ENCODE data around the gene IL19. TPM values are rescaled to one million over a fixed set of nuclear protein-coding genes. Genes with fewer than 3 reads are reported as not detected.

IL19 gene
- total RNA-seq, 2 donors from 2014 or later = not detected

DNA sequence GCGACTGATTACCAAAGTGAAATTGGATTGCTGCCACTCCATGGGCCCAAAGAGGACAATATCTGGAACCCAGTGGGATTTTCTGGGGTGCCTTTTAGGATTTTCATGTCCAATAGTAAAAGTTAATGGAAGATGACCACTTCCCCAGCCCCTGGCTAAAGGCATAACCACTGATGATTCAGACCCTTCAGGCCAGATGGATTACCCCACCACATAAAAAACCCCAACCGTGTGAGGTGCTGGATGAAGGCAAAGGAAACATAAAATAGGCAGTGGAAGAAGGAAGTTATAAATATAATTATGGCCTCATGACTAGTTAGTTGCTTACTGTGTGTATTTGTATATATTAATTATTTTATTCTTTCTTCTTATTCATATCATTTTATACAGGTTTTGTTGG, 41.9 kb downstream of the IL19 start:
- H3K4me3 Mint-ChIP-seq = no peak overlapping the region
- H3K9me3 Mint-ChIP-seq = no peaks in the 10 kb centered on the region
- H3K36me3 Mint-ChIP-seq (ENCODE audit: low read depth) = no peaks in the 10 kb centered on the region
- no peaks in the 10 kb centered on the region for H3K27me3 Mint-ChIP-seq
- peaks cover 33% of the 10 kb centered on the region for H3K4me1 Mint-ChIP-seq
- no peak overlapping the region for H3K27ac Mint-ChIP-seq
- ATAC-seq (replicated peaks) = no peak

DNA sequence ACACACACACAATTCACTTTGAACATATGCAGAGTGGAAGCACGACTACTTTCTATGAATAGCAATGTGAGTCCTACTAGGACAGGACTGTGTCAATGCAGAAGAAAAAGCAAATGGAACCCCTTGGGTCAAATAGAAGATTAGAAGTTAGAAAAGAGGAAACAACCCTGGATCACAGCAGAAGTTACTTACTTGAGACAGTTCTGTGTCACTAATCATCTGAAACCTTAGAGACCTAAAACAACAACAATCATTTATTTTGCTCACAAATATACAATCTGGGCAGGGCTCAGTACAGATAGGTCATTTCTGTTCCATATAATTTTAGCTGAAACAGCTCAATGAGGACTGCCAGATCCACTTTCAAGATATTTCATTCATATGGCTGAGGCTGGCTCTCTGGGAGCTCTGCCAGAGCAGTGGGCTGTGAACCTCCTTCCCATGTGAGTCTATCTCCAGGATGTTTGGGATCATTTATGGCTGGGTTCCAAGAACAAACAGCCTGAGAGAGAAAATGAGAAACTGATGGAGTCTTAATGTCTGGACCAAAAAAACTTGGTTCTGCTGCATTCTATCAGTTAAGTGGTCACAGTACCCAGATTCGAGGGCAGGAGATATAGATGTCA, 44.3 kb downstream of the IL19 start:
- H3K36me3 Mint-ChIP-seq (ENCODE audit: low read depth) = no peaks in the 10 kb centered on the region
- ATAC-seq (replicated peaks) = no peak
- H3K4me1 Mint-ChIP-seq = peaks cover 23% of the 10 kb centered on the region
- no peak overlapping the region for H3K27ac Mint-ChIP-seq
- no peak overlapping the region for H3K4me3 Mint-ChIP-seq
- no peaks in the 10 kb centered on the region for H3K27me3 Mint-ChIP-seq
- H3K9me3 Mint-ChIP-seq = no peaks in the 10 kb centered on the region

DNA sequence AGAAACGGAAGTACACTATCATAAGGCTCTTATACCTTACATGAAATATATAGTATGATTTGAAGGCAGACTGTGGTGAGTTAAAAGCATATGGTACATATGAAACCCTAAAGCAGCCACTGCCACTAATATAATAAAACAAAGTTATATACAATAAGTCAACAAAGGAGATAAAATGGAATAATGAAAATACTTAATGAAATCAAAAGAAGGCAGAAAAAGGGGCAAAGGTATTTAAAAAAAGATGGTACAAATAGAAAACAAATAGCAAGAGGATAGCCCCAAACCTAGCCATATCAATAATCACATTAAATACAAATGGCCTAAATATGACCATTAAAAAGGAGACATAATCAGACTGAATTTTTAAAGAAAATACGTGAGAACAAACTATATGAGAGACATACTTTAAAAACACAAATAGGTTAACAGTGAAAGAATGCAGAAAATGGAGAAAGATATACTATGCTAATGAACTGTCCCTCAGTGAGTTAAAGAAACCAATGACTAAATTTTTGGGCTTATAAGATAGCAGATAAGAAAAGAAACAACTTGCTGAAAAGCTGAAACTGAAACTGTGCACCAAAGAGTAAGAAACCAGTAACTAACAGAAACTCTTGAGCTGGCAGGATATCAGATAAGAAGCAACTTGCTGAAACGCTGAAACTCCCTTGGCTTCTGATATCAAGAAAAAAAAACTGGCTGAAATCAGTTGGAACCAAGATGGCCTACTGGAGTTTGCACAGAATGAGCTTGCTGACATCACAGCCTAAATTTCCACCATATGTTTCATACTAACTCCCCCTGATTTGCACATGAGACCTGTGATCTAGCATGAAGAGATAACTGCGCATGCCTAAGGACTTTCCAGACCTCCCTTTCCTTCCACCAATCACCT, 46.1 kb downstream of the IL19 start:
- no peaks in the 10 kb centered on the region for H3K9me3 Mint-ChIP-seq
- peak overlapping the region; percentile 53 for H3K27ac Mint-ChIP-seq
- ATAC-seq (replicated peaks) = peak; percentile 97
- peaks cover 23% of the 10 kb centered on the region for H3K4me1 Mint-ChIP-seq
- H3K27me3 Mint-ChIP-seq = no peaks in the 10 kb centered on the region
- H3K36me3 Mint-ChIP-seq (ENCODE audit: low read depth) = no peaks in the 10 kb centered on the region
- H3K4me3 Mint-ChIP-seq = peak overlapping the region; percentile 55

DNA sequence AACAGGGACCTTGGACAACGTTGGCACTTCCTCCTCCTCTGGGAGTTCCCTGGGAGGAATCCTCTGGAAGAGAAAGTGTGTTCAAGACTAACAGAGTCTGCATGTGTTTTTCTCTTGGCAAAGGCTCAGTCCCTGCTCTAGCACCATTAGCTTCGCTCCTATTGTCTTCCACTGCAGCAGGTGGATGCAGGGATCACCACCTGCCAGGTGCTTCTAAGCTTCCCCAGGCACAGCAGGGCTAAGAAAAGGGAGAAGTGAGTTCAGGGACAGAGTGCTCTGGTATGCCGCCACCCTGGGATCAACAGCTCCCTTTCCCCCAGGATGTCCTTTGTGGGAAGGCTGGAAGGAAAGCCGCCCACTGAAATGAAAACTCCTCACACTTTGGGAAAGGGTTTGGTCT, 50.9 kb downstream of the IL19 start:
- no peaks in the 10 kb centered on the region for H3K9me3 Mint-ChIP-seq
- no peak overlapping the region for H3K4me3 Mint-ChIP-seq

DNA sequence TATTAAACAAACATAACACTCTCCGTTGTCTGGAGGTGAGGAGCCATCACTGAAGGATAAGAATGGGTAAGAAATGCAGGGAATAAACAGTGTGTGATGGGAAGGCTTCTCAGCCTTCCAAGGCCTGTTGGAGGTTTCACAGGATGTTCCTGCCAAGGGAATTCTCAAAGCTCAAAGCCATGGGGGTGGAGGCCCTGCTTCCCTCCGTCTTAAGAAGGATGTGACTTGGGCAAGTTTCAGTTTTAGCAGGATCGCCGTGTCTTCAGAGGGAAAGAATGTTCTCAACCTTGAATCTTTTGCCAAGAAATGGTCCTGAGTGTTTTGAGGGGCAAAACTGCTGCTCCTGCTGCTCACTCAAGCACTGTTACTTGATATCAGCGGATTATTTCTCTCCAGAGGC, 53.2 kb downstream of the IL19 start:
- no peak overlapping the region for H3K4me3 Mint-ChIP-seq
- H3K4me1 Mint-ChIP-seq = peaks cover 5% of the 10 kb centered on the region
- H3K9me3 Mint-ChIP-seq = no peaks in the 10 kb centered on the region
- H3K36me3 Mint-ChIP-seq (ENCODE audit: low read depth) = no peaks in the 10 kb centered on the region
- no peak overlapping the region for H3K27ac Mint-ChIP-seq
- no peak for ATAC-seq (replicated peaks)
- H3K27me3 Mint-ChIP-seq = no peaks in the 10 kb centered on the region

More for the DNA sequence above, 50.9 kb downstream of the IL19 start:
- H3K4me1 Mint-ChIP-seq = peaks cover 20% of the 10 kb centered on the region
- no peak overlapping the region for H3K27ac Mint-ChIP-seq
- no peak for ATAC-seq (replicated peaks)
- H3K36me3 Mint-ChIP-seq (ENCODE audit: low read depth) = no peaks in the 10 kb centered on the region
- no peaks in the 10 kb centered on the region for H3K27me3 Mint-ChIP-seq

DNA sequence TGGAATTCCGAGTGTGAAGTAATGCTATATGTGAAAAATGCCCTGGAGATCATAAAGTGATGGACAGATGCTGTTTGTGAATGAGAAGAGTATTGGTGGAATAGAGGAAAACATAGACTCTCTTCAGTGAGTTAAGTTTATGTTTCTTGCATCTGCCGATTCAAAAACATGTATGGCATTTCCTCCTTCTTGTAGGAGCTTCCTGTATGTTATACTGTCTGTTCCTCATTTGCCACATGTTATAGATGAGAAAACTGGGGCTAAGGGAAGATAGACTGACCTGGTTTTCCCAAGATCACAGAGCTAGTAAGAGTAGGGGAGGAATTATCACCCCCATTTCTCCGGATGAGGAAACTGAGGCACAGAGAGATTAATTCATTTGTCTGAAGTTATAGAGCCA, 53.8 kb downstream of the IL19 start:
- Mint-ChIP-seq H3K4me3 (no peak overlapping the region), H3K9me3 (no peaks in the 10 kb centered on the region), H3K27ac (no peak overlapping the region), H3K4me1 (peaks cover 10% of the 10 kb centered on the region), H3K36me3 (ENCODE audit: low read depth) (no peaks in the 10 kb centered on the region), H3K27me3 (no peaks in the 10 kb centered on the region)
- ATAC-seq (replicated peaks) = no peak

DNA sequence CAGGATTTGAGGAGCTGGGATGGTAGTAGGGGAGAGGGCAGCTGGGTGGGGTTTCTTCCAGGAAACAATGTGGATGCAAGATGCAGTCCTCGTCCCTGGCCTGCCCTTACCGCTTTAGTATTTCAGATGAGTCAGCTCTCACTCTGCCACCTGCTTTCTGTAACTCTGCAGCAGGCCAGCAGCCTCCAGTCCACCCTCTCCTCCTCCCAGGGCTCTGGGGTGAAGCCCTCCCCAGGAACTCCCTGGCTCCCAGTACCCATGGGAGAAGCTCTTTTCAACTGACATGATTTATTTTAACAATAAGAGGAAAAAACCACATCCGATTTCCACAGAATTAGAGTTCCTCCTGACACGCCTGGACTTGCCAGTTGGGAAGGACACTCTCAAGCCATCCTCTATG, 55.8 kb downstream of the IL19 start:
- Mint-ChIP-seq H3K4me3 (no peak overlapping the region), H3K4me1 (peaks cover 14% of the 10 kb centered on the region), H3K27me3 (no peaks in the 10 kb centered on the region), H3K27ac (no peak overlapping the region), H3K9me3 (no peaks in the 10 kb centered on the region), H3K36me3 (ENCODE audit: low read depth) (no peaks in the 10 kb centered on the region)
- ATAC-seq (replicated peaks) = no peak

DNA sequence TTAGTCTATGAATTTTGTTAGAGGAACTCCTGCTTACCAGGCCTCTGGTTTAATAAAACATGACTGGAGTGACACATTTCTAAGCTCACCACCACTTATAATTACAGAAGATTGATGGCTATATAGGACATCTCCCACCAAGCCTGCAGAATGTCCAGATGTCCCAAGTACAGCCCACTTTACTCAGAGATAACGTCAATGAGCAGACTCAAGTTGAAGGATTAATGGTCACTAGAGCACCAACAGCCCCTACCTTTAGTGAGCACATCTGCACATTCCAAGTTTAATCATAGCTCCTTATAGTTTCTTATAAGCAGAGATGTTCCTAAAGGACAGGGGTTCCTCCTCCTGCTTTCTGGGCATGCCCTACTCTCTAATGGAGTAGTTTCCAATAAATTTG, 57.5 kb downstream of the IL19 start:
- Mint-ChIP-seq H3K9me3 (no peaks in the 10 kb centered on the region), H3K27ac (no peak overlapping the region), H3K4me3 (no peak overlapping the region), H3K4me1 (peaks cover 14% of the 10 kb centered on the region), H3K36me3 (ENCODE audit: low read depth) (no peaks in the 10 kb centered on the region), H3K27me3 (no peaks in the 10 kb centered on the region)
- no peak for ATAC-seq (replicated peaks)

DNA sequence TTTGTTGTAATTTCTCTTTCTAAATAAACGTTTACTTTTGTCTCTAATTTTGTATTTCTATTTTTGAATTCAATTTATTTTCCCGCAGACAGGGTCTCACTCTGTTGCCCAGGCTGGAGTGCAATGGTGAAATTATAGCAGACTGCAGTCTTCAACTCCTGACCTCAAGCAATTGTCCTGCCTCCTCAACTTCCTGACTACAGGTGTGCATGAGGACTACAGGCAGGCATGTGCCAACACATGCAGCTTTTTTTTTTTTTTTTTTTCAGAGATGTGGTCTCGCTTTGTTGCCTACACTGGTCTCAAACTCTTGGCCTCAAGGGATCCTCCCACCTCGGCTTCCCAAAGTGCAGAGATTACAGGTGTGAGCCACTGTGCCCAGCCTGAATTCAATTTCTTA, 58.2 kb downstream of the IL19 start:
- Mint-ChIP-seq H3K4me3 (no peak overlapping the region), H3K27ac (peak overlapping the region; percentile 13)
- no peak for ATAC-seq (replicated peaks)

DNA sequence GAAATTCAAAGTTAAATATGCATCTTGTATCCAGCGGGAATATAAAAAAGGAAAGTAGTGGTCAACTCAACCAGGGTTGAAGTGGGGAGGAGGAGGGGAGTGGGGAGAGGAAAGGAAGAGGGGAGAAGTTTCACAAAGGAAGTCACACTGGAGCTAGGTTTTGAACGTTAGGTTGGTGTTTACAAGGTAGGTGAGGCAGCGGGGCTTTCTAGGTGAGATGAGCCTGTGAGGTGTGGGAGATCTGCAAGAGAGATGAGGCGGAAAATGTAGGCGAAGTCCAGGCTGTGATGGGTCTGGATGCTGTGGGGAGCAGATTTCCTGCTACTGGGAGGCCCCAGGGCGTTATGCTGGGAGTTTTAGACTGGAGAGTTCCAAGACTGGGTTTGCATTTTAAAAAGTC, 58.7 kb downstream of the IL19 start:
- Mint-ChIP-seq H3K4me1 (peaks cover 10% of the 10 kb centered on the region), H3K36me3 (ENCODE audit: low read depth) (no peaks in the 10 kb centered on the region), H3K27me3 (no peaks in the 10 kb centered on the region), H3K9me3 (no peaks in the 10 kb centered on the region), H3K27ac (peak overlapping the region; percentile 13), H3K4me3 (no peak overlapping the region)
- ATAC-seq (replicated peaks) = peak; percentile 19

More for the DNA sequence above, 58.2 kb downstream of the IL19 start:
- Mint-ChIP-seq H3K36me3 (ENCODE audit: low read depth) (no peaks in the 10 kb centered on the region), H3K4me1 (peaks cover 14% of the 10 kb centered on the region), H3K27me3 (no peaks in the 10 kb centered on the region), H3K9me3 (no peaks in the 10 kb centered on the region)

DNA sequence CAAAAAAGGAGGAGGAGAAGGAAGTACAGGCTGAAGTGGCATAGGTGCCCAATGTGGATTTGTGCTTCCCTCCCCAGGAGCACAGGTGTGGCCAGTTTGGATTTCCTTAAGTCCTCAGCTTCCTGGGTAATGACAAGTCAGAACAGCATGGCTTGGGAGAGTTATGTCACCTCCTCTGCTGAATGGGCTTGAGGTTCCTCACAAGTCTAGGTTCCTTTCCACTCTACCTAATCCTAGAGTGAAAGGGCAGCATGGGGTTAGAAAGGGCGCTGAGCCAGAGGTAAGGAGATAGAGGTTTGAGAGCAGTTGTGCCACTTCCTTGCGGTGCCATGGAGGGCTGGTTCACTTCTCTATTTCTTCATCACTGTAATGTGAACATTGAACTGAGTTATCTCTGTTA, 59.3 kb downstream of the IL19 start:
- H3K36me3 Mint-ChIP-seq (ENCODE audit: low read depth) = no peaks in the 10 kb centered on the region
- ATAC-seq (replicated peaks) = no peak
- no peak overlapping the region for H3K4me3 Mint-ChIP-seq
- no peak overlapping the region for H3K27ac Mint-ChIP-seq
- no peaks in the 10 kb centered on the region for H3K27me3 Mint-ChIP-seq
- H3K4me1 Mint-ChIP-seq = peaks cover 8% of the 10 kb centered on the region
- H3K9me3 Mint-ChIP-seq = no peaks in the 10 kb centered on the region

DNA sequence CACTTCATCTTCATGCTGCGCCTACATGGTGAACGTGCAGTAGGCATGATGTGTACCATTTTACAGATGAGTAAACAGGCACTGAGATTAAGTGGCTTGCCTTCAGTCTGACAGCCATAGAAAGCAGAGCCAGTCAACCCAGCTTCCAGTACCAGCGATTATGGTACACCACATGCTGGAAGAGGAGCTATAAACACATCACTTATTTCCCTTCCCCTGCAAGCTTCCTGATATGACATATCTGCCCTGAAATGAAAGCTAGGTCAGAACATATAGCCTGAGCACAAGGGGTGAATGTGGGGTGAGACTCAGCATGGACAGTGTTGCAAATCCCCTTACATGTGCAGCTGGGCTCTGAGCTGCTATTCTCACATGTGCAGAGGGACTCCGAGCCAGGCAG, 61.1 kb downstream of the IL19 start:
- Mint-ChIP-seq H3K9me3 (no peaks in the 10 kb centered on the region), H3K36me3 (ENCODE audit: low read depth) (no peaks in the 10 kb centered on the region), H3K4me3 (no peak overlapping the region), H3K27ac (no peak overlapping the region), H3K27me3 (peaks cover 3% of the 10 kb centered on the region), H3K4me1 (peaks cover 8% of the 10 kb centered on the region)
- no peak for ATAC-seq (replicated peaks)

DNA sequence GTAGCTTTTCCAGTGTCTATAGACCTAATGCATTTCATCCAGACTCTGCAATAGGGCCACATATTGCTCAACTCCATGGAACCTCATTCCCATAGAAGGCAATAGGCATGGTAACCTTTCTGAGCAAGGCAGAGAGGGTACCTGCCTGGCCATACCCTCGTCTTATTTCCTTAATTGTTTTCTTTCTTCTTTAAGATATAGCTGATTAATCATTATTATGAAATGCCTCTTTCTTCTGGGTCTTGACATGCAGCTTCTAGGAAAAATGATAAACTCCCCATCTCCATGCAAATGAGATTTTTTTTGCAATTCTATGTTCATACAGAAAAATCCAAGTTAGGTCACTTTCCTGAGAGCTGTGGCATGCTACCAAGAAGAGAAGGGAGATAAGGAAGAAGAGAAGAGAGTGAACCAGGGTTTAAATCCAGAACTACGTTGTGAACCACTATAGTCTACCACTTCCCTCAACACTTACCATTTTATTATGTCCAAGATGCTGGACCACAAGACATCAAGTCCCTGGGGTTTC, 61.8 kb downstream of the IL19 start:
- ATAC-seq (replicated peaks) = no peak
- Mint-ChIP-seq H3K9me3 (no peaks in the 10 kb centered on the region), H3K27me3 (peaks cover 9% of the 10 kb centered on the region), H3K36me3 (ENCODE audit: low read depth) (no peaks in the 10 kb centered on the region), H3K4me3 (no peak overlapping the region), H3K27ac (no peak overlapping the region), H3K4me1 (peaks cover 8% of the 10 kb centered on the region)

DNA sequence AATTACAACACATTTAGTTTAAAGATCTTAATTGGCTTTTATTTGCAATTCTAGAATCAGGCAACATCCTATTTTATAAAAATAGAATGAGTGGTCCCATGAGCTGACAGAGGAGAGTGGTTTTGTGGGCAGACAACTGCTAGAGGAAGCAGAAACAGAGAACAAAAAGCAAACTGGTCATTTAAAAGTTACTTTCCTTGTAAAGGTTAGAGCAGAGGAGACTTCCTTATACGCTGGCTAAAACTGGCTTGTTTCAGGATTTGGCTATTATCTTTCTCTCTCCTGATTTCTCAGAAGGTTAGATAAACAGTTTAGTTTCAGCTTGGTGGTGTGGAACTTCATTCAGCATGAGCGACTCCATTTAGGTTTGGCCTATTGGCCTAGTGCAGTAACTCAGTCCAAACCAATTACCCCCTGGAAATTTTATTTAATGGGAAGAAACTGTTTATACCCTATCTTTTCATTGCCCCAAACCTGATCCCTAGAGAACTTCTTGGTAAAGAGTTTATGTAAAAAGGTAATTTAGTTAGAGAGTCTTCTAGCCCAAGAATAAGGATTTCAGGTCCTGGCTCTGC, 62.6 kb downstream of the IL19 start:
- ATAC-seq (replicated peaks) = no peak
- Mint-ChIP-seq H3K4me1 (peaks cover 8% of the 10 kb centered on the region), H3K27ac (no peak overlapping the region), H3K36me3 (ENCODE audit: low read depth) (no peaks in the 10 kb centered on the region), H3K4me3 (no peak overlapping the region), H3K27me3 (peaks cover 9% of the 10 kb centered on the region), H3K9me3 (no peaks in the 10 kb centered on the region)

DNA sequence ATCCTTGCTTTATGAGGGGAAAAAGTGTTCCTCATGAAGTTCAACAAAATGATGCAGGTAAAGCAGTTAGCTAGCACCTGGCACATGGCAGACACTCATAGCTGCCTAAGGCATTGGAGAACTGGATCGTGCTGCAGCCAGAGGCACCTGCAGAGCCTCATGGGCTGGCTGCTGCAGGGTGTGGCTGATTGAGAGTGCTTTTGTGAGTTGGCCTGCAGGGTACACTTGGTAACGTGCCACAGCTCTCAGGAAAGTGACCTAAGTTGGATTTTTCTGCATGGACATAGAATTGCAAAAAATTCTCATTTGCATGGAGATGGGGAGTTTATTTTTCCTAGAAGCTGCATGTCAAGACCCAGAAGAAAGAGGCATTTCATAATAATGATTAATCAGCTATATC, 63.2 kb downstream of the IL19 start:
- Mint-ChIP-seq H3K9me3 (no peaks in the 10 kb centered on the region), H3K27ac (no peak overlapping the region), H3K4me3 (no peak overlapping the region), H3K36me3 (ENCODE audit: low read depth) (no peaks in the 10 kb centered on the region), H3K27me3 (peaks cover 9% of the 10 kb centered on the region), H3K4me1 (peaks cover 8% of the 10 kb centered on the region)
- ATAC-seq (replicated peaks) = no peak

Measured in activated T-helper 17 cell treated with anti-CD3 and anti-CD28 coated beads, Interleukin-2, amount 50 U/mL, for 72 hours (primary cell).